Heart left ventricle (tissue), 13 donors: ENCODE measurements around the gene PRADC1.
"Not testable (repeated sequence)": the region's sequence is repeated elsewhere in the genome, so short reads cannot be mapped to it uniquely, and the experiment has no call there.

Source experiments
- CTCF ChIP-seq, 12 donors: fragments of 200-600 bp; sonication (generic) in 4 of 12; IDR thresholded peaks; one replicate each; pipeline versions ENCODE4 v1.5.0 to v1.8.0; 2018 to 2022; ENCODE audit warnings: antibody characterized with exemption in 12 of 12, mild to moderate bottlenecking in 5 of 12
- POLR2A ChIP-seq, 2 donors: fragments of 450-650 bp; IDR thresholded peaks; one replicate each; pipeline ENCODE4 v1.6.1; 2017; ENCODE audit warnings: antibody characterized with exemption in 2 of 2, mild to moderate bottlenecking in 2 of 2, moderate library complexity in 2 of 2
- donor health status: ischemic (EF 13 %, LVEDD 7.1; RV severe dilation, severe dysfunction).
- donor health status: DM: no; HTN: yes; CAD: no.
- donor health status: DM: no; HTN: no; CAD: no.
- donor health status: ischemic (EF 25% LVEDD 6.9; RV normal size, moderate dysfunction).
- donor health status: ischemic (EF 25% LVEDD 5.7; RV mildly dilated, moderate dysfunction).
- donor health status: ischemic (EF 35%, LVEDD 5.7; RV mildly dilated, moderate dysfunction).
- donor health status: nonischemic (EF 11% LVEDD 7.7; RV severe dilation, severe dysfunction).
- donor health status: DM: yes; HTN: yes; CAD: no.
- donor health status: PGD.
- donor health status: ischemic (EF 29% LVEDD 5.4; RV normal size, mild dysfunction).
- donor health status: nonischemic (EF 23%, LVEDD 6.1; RV moderate dilation, normal function).

GRCh38 chr2:73200281-73200680 is 32.8 kb downstream of the PRADC1 start:
- not testable (repeated sequence) for TF ChIP-seq CTCF, POLR2A (IDR thresholded peaks at IDR 0.05)
